Hindlimb muscle (tissue), 1 donor: Measurements from ENCODE around the gene HTR3B. TPM values are rescaled to one million over a fixed set of nuclear protein-coding genes. Genes with fewer than 3 reads are reported as not detected.
A peak's percentile ranks its signal among the peaks of the same experiment; 100 is the strongest.

Source experiments
- DNase-seq: peaks from one replicate; pipeline ENCODE4 v3.0.0-alpha.2; 2013
- polyA plus RNA-seq: library from polyadenylated mRNA; unstranded; fragments of 120-200 nt; gene quantifications from one replicate; pipeline ENCODE4 v1.2.1, GENCODE V29; 2013; ENCODE audit not compliant: insufficient read length

The HTR3B gene
- polyA plus RNA-seq, 1 donor = 0.09 TPM

DNA sequence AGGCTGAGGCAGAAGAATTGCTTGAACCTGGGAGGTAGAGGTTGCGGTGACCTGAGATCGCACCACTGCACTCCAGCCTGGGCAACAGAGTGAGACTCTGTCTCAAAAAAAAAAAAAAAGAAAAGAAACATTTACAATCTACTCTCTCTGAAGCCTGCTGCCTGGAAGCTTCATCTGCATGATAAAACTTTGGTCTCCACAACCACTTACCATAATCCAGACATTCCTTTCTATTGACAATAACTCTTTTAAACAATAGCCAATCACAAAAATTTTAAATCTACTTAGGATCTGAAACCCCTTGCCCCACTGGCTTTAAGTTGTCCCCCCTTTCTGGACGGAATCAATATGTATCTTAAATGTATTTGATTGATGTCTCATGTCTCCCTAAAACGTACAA lies 45.3 kb downstream of the HTR3B start:
- no peak for DNase-seq

DNA sequence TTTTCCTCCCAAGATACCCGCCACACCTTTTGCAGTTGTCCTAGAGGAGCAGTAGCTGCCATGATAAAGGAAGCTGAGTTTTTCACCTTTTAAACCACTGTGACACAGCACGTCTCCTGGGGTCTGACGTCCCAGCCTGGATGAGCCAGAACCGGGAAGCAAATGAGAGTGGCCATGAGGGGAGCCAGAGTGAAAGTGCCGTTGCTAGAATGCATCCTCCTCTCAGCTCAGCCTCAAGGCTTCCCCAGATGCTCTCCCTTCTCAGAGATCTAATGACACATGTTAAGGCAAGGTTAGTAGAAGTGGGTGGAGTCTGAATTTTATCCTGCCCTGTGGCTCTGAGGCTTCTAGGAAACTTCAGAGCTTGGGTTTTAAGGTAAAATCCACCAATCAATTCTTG lies 46.9 kb downstream of the HTR3B start:
- DNase-seq = no peak

DNA sequence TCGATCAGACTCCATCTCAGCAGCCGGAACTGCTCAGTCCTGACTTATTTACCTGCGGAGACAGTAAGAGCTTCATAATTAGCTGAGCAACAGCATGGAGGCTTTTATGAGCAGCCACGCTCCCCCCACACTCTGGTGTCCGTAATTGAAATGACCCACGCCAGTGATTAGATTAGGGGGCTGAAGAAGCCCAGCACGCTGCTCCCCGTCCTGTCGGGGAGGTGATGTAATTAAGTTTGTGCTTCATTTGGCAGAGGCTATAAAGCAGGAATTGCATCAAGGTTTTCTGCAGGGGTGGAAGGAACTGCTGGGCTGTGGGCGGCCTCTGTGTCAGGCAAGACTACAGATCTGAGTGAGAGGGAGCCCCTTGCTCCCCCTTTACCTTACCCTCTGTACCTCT lies 47.5 kb downstream of the HTR3B start:
- no peak for DNase-seq

- no peak for DNase-seq
These were observed 48.0 kb downstream of the HTR3B start for GRCh38 chr11:113952588-113952987.

DNA sequence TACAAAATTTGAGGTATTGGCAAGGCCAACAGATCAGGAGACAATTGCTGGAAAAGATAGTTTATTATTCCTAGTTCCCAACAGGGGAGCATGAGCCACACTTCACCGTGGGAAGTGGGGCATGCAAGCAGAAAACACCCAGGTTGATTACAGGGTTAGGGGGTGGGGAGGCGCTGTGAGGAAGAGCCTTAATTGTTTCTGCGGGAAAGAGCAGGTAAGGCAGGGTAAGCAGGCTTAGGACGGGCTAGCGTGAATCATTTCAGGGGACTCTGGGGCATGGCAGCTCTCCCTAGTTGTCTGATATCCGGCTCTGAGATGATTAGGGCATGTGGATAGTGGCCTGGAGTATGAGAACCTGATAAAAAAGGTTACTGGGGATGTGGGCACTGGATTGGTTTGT lies 49.6 kb downstream of the HTR3B start:
- no peak for DNase-seq

- DNase-seq = no peak
These were observed 52.4 kb downstream of the HTR3B start for GRCh38 chr11:113956986-113957385.

DNA sequence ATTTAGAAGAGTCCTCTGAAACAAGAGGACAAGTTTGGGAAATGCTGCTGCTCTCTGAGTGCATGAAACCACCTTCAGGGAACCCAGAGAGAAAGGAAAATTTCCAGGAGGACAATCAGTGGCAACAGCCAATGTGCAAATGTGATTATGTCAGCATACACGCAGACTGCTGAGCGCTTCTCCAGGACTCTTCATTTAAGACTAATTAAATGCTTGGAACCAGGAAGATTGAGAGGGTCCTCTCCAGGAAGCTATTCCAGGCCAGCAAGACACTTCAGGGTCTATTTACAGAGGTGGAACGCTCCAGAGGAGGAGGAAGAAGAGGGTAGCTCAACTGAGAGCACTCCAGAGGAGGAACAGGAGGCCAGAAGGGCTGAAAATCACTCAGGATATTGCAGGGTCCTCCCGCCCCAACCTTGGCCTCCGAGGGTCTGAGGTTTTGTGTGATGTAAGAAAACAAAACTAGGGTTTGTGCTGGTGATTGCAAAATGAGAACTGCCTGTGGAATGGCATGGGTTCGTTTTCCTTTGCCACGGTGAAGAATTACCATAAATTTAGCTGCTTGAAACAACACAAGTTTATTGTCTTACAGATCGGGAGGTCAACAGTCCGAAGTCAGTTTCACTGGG lies 56.2 kb downstream of the HTR3B start:
- DNase-seq = no peak

DNA sequence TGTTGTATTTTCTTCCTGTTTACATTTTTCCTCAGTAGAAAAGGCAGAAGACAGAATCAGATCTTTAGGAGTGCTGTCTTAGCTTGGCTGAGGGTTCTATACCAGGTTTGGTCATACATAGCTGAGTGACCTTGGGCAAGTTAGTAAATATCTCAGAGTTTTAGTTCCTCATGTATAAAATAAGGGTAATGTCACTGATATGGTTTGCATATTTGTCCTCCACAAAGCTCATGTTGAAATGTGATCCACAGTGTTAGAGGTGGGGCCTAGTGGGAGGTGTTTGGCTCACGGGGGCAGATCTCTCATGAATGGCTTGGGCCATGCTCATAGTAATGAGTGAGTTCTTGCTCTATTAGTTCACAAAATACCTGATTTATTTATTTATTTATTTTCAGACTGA lies 62.8 kb downstream of the HTR3B start:
- no peak for DNase-seq

GRCh38 chr11:113971506-113972195 lies 67.1 kb downstream of the HTR3B start:
- peak; percentile 19 for DNase-seq

DNA sequence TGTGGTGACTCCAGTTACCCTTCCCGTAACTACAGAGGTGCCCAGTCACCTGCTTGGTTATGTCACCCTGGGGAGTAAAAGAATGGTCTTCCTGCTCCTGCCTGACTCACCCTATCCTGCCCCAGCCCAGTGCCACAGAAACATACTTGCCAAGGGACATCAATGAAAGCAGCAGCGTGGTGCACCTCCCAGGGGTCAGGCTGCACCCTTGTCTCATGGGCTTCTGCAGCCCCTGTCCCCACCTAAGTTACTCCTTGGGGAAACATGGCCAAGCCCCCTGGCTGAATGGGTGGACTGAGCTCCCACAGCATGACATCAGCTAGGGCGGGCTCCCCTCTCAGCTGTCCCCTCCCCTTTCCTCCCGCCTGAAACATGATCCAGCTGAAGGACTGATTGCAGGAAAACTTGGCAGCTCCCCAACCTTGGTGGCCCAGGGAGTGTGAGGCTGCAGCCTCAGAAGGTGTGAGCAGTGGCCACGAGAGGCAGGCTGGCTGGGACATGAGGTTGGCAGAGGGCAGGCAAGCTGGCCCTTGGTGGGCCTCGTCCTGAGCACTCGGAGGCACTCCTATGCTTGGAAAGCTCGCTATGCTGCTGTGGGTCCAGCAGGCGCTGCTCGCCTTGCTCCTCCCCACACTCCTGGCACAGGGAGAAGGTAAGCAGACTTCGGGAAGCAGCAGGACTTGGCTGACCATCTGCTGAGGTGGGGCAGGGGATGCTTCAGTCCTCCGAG lies 70.3 kb downstream of the HTR3B start, which contains the start of gene HTR3A:
Gene HTR3A, plus strand, starts transcription at position 368 of the 730 bp plus-strand sequence. Its CDS starts 218 bp downstream, at position 586.
- DNase-seq = no peak

- DNase-seq = no peak
These were observed 72.5 kb downstream of the HTR3B start for GRCh38 chr11:113977071-113977490.

DNA sequence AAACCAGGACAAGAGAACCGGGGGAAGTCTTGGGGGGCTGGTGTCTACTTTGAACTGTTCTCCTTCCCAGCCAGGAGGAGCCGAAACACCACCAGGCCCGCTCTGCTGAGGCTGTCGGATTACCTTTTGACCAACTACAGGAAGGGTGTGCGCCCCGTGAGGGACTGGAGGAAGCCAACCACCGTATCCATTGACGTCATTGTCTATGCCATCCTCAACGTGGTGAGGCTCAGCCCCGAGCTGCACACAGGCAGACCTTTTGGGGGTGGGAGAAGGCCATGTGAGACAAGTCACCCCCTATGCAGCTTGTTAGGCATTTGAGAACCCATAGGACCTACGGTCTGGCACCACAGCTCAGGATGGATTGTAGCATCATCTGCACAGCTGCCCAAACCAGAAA lies 73.1 kb downstream of the HTR3B start:
- no peak for DNase-seq

DNA sequence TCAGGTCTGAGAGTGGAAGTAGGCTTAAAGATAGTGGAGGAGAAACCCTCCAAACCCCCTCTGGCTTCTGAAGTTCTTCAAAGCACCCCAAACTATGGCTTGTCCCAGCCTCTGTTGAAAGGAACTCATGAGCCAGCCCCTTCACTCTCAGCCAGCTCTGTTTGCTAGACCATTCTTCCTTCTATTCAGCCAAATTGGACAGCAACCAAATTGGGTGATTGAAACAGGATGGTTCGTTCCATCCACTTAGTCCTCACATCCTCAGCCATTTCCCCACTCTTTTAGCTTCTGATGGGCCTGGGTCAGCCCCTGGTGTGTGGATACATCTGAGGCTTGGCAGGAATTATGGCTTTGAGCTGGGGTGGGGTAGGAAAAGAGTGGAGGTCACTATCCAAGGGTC lies 74.8 kb downstream of the HTR3B start:
- no peak for DNase-seq

GRCh38 chr11:113980785-113981184 lies 76.2 kb downstream of the HTR3B start:
- DNase-seq = no peak

DNA sequence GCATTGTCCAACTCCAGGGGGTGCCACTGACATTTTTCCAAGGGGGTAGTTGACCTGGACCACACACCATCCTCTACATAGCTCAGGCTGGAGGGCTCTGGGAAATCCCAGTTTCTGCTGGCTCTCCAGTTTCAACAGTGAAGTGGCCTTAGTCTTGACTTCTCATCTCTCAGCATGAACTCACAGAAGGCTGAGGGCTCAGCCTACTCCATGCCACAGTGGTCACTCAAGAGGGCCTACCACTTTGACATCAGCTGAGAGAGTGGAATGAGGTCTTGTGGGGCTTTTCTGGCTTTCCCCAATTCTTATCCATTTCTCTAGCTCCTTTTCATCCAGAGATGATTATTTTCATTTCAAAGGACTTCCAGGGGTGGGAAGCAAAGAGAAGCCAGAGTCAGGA lies 77.7 kb downstream of the HTR3B start:
- DNase-seq = no peak

DNA sequence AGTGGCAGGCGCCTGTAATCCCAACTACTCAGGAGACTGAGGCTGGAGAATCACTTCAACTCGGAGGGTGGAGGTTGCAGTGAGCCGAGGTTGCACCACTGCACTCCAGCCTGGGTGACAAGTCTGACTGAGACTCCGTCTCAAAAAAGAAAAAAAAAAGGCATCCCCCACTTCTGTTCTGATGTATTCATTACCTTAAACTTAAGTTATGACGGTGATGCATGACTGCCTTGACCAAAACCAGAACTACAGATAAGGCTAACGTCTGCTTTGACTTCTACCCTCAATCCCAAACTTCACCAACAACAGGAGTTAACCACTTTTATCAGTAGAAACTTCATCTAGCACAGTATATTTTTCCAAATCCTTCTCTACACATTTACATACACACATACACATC lies 80.2 kb downstream of the HTR3B start:
- DNase-seq = no peak

DNA sequence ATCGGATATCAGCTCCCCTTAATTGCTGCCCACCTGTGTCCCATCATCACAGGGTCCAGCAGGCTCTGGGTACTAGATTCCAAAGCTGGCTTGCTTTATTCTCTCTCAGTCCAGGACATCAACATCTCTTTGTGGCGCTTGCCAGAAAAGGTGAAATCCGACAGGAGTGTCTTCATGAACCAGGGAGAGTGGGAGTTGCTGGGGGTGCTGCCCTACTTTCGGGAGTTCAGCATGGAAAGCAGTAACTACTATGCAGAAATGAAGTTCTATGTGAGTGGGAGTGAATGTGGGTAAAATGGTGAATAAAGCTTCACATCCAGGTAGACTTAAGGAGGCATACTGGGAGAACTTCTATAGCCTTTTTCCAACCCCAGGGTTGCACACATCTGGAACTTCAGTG lies 81.3 kb downstream of the HTR3B start:
- no peak for DNase-seq

GRCh38 chr11:113986351-113987140 lies 82.0 kb downstream of the HTR3B start:
- no peak for DNase-seq

DNA sequence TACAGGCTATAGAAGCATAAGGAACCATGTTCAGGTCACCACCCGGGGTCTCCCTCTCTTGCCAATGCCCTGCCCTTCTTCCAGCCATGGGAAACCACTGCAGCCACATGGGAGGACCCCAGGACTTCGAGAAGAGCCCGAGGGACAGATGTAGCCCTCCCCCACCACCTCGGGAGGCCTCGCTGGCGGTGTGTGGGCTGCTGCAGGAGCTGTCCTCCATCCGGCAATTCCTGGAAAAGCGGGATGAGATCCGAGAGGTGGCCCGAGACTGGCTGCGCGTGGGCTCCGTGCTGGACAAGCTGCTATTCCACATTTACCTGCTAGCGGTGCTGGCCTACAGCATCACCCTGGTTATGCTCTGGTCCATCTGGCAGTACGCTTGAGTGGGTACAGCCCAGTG lies 84.8 kb downstream of the HTR3B start:
- DNase-seq = no peak

- no peak for DNase-seq
These were observed 85.3 kb downstream of the HTR3B start for GRCh38 chr11:113989916-113990315.

GRCh38 chr11:113991170-113991569 lies 86.6 kb downstream of the HTR3B start:
- peak; percentile 52 for DNase-seq

- DNase-seq = no peak
These were observed 87.3 kb downstream of the HTR3B start for GRCh38 chr11:113991718-113992458.
